DOHH2 (cell line): Measurements from ENCODE around the gene SAMD1.

Experiments used
- H3F3A ChIP-seq: fragments of 200-600 bp; sonication (generic), shearing (Covaris generic); 2 replicates; pipeline ENCODE4 v1.6.0; 2016; ENCODE audit warnings: antibody characterized with exemption, mild to moderate bottlenecking; ENCODE audit not compliant: control insufficient read depth, insufficient read depth
- H3K27ac ChIP-seq: fragments of 200-600 bp; sonication (generic); 2 replicates; pipeline ENCODE4 v1.5.1; 2014; ENCODE audit warnings: low read depth, mild to moderate bottlenecking, low read length, moderate library complexity
- H3K27me3 ChIP-seq: fragments of 200-600 bp; sonication (generic); 2 replicates; pipeline ENCODE4 v1.6.1; 2014; ENCODE audit warnings: mild to moderate bottlenecking, low read length, mixed read lengths; ENCODE audit not compliant: control insufficient read depth
- H3K36me3 ChIP-seq: fragments of 200-600 bp; sonication (generic); 2 replicates; pipeline ENCODE4 v1.6.1; 2014; ENCODE audit warnings: mild to moderate bottlenecking, low read length, moderate library complexity, mixed read lengths; ENCODE audit not compliant: control insufficient read depth
- H3K4me1 ChIP-seq: fragments of 200-600 bp; sonication (generic); 2 replicates; pipeline ENCODE4 v1.6.1; 2014; ENCODE audit warnings: mild to moderate bottlenecking, low read length, mixed read lengths; ENCODE audit not compliant: control insufficient read depth
- H3K4me2 ChIP-seq: fragments of 200-600 bp; sonication (generic); 2 replicates; pipeline ENCODE4 v1.6.0; 2014; ENCODE audit warnings: mild to moderate bottlenecking, low read length, moderate library complexity
- H3K4me3 ChIP-seq: fragments of 200-600 bp; sonication (generic); 2 replicates; pipeline ENCODE4 v1.5.1; 2014; ENCODE audit warnings: mild to moderate bottlenecking, low read length, mixed read lengths
- H3K79me2 ChIP-seq: fragments of 200-600 bp; sonication (generic); 2 replicates; pipeline ENCODE4 v1.6.1; 2014; ENCODE audit warnings: mild to moderate bottlenecking, low read length, mixed read lengths; ENCODE audit not compliant: control insufficient read depth
- H3K9me2 ChIP-seq: fragments of 200-600 bp; sonication (generic); replicated peaks from 2 replicates; pipeline ENCODE4 v1.6.1; 2014; ENCODE audit warnings: mild to moderate bottlenecking, low read length, mixed read lengths; ENCODE audit not compliant: control insufficient read depth
- H3K9me3 ChIP-seq: fragments of 200-600 bp; sonication (generic); 2 replicates; pipeline ENCODE4 v1.6.1; 2014; ENCODE audit warnings: antibody characterized with exemption, low read length, mixed read lengths; ENCODE audit not compliant: control insufficient read depth, insufficient read depth
- H4K20me1 ChIP-seq: fragments of 200-600 bp; sonication (generic); 2 replicates; pipeline ENCODE4 v1.6.0; 2014; ENCODE audit warnings: low read depth, mild to moderate bottlenecking, antibody characterized with exemption, low read length, moderate library complexity; ENCODE audit not compliant: control insufficient read depth, insufficient read depth
- CTCF ChIP-seq: fragments of 200-600 bp; sonication (generic); IDR thresholded peaks from one replicate; pipeline ENCODE4 v1.5.1; 2014; ENCODE audit warnings: antibody characterized with exemption, mild to moderate bottlenecking, low read depth, low read length; ENCODE audit not compliant: poor library complexity, severe bottlenecking
- EZH2phosphoT487 ChIP-seq: fragments of 200-600 bp; sonication (generic); IDR thresholded peaks from 2 replicates; pipeline ENCODE4 v1.6.1; 2017; ENCODE audit warnings: borderline replicate concordance, mild to moderate bottlenecking, antibody characterized with exemption, low read length, moderate library complexity, mixed read lengths

SAMD1 gene

GRCh38 chr19:14055396-14055795 lies 35.2 kb downstream of the SAMD1 start:
- Histone ChIP-seq H3K4me1 (peaks cover 26% of the 10 kb centered on the region), H3K4me2 (no peak overlapping the region), H3K27ac (no peak overlapping the region), H3K4me3 (no peak overlapping the region), H3K27me3 (peaks cover 24% of the 10 kb centered on the region), H3K9me3 (no peaks in the 10 kb centered on the region), H3K36me3 (no peaks in the 10 kb centered on the region), H3F3A (no peaks in the 10 kb centered on the region), H3K9me2 (no peaks in the 10 kb centered on the region), H3K79me2 (no peaks in the 10 kb centered on the region), H4K20me1 (no peaks in the 10 kb centered on the region)
- TF ChIP-seq EZH2phosphoT487 (no peak), CTCF (no peak)

- H3K36me3 ChIP-seq: no peaks in the 10 kb centered on the region
- no peaks in the 10 kb centered on the region for H3F3A ChIP-seq
- H3K9me3 ChIP-seq: no peaks in the 10 kb centered on the region
- TF ChIP-seq CTCF (no peak), EZH2phosphoT487 (no peak)
- no peaks in the 10 kb centered on the region for H3K9me2 ChIP-seq
- peaks cover 19% of the 10 kb centered on the region for H3K4me1 ChIP-seq
- H4K20me1 ChIP-seq: no peaks in the 10 kb centered on the region
- H3K4me2 ChIP-seq: no peak overlapping the region
- no peak overlapping the region for H3K27ac ChIP-seq
- peaks cover 23% of the 10 kb centered on the region for H3K27me3 ChIP-seq
- no peaks in the 10 kb centered on the region for H3K79me2 ChIP-seq
- no peak overlapping the region for H3K4me3 ChIP-seq
Measured at GRCh38 chr19:14054721-14055120, 35.8 kb downstream of the SAMD1 start.

GRCh38 chr19:14054099-14054498 lies 36.5 kb downstream of the SAMD1 start:
- Histone ChIP-seq H3K4me2 (no peak overlapping the region), H3K27ac (no peak overlapping the region), H3K27me3 (peaks cover 23% of the 10 kb centered on the region), H3K36me3 (peaks cover 2% of the 10 kb centered on the region), H3K9me3 (no peaks in the 10 kb centered on the region), H3K4me1 (peaks cover 14% of the 10 kb centered on the region), H4K20me1 (no peaks in the 10 kb centered on the region), H3F3A (no peaks in the 10 kb centered on the region), H3K9me2 (no peaks in the 10 kb centered on the region), H3K4me3 (no peak overlapping the region), H3K79me2 (no peaks in the 10 kb centered on the region)
- TF ChIP-seq EZH2phosphoT487 (no peak), CTCF (no peak)

- no peaks in the 10 kb centered on the region for H3F3A ChIP-seq
- H3K4me1 ChIP-seq: peaks cover 8% of the 10 kb centered on the region
- TF ChIP-seq CTCF (no peak), EZH2phosphoT487 (no peak)
- no peaks in the 10 kb centered on the region for H3K9me2 ChIP-seq
- no peak overlapping the region for H3K4me2 ChIP-seq
- H3K27me3 ChIP-seq: peaks cover 18% of the 10 kb centered on the region
- H4K20me1 ChIP-seq: no peaks in the 10 kb centered on the region
- no peaks in the 10 kb centered on the region for H3K79me2 ChIP-seq
- H3K36me3 ChIP-seq: peaks cover 7% of the 10 kb centered on the region
- no peaks in the 10 kb centered on the region for H3K9me3 ChIP-seq
- no peak overlapping the region for H3K4me3 ChIP-seq
- H3K27ac ChIP-seq: no peak overlapping the region
Measured at GRCh38 chr19:14053500-14053899, 37.1 kb downstream of the SAMD1 start.
